ENCODE results near the gene STXBP1.

DNA sequence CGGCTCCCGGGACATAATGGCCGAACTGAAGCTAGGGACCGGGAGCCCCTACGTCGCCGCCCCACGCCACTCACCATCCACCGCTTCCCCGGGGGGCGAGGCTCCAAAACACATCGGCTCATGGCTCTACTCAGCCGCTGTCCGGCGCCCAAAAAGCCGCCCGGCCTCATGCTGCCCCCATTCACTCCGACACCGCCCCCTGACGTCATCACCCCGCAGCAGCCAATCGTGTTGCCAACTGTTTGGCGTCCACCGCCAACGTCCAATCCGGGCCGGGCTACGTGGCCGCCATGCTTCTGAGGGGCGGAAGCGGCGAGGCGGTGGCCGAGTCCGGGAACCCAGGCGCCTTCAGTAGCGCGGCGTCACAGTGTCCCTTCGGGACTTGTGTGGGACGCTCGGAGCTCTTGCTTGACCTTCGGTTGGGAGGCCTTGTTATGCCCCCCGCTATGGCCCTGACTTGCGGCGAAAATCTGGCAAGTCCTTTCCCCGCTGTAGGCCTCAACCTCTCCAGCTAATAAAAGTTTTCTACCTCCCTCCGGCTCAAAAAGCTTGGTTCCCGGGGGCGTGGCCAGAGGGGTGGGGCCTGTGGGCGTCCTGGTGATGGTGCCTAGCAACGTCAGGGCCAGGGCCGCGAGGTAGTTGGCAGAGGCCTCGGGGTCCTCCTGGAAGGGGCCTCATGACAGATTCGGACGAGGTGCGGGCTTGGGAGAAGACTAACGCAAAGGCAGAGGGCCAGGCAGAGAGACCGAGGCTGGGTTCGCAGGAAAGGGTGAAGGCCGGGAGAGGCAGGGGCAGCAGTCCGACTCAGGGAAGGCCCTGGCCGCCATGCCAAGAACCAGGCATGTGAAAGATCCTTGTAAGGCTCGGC, 103.6 kb downstream of the STXBP1 start, which contains the start of the genes PTRH1 and TTC16:
- TF ChIP-seq NCOR1 (IDR thresholded peaks at IDR 0.05; ENCODE audit: borderline replicate concordance, low read length) (no peak), EZH2 (conservative IDR thresholded peaks at IDR 0.05; ENCODE audit: low read depth, low read length) (no peak)

Measured in HepG2 (cell line).